ENCODE measurements around the gene CCDC87. TPM values are rescaled to one million over a fixed set of nuclear protein-coding genes. Genes with fewer than 3 reads are reported as not detected.
A peak's percentile ranks its signal among the peaks of the same experiment; 100 is the strongest.

Gene CCDC87
- total and polyA plus RNA-seq, 4 donors: 0.14 to 0.17 (median 0.14) TPM; not detected in 1

- peak overlapping the region in 1 of 2 donors; percentile 33 for H3K27ac ChIP-seq (ENCODE audit: low read depth in 1 of 2, low read length in 2 of 2)
- H3K4me1 ChIP-seq (ENCODE audit: control insufficient read depth in 4 of 4, insufficient read depth in 4 of 4, low read length in 3 of 4): peaks cover 5 to 12% (median 8%) of the 10 kb centered on the region in 4 donors
- TF ChIP-seq RAD21 (IDR thresholded peaks at IDR 0.05) (peak in 1 of 2 donors; percentile 22), HNF4G (IDR thresholded peaks at IDR 0.05) (no peak)
- 61% methylated on average over 26 of the region's 26 CpGs for WGBS
- no peak overlapping the region for H3K9ac ChIP-seq (ENCODE audit: low read depth in 1 of 2, low read length in 2 of 2)
- no peaks in the 10 kb centered on the region for H3K9me3 ChIP-seq (ENCODE audit: control insufficient read depth in 4 of 4, low read length in 3 of 4)
- H3K36me3 ChIP-seq (ENCODE audit: control insufficient read depth in 4 of 4, insufficient read depth in 3 of 4, low read depth in 1 of 4, low read length in 3 of 4): peaks cover 0 to 26% (median 4%) of the 10 kb centered on the region in 4 donors
- DNase-seq (ENCODE audit: low spot score): peak; percentile 62
- no peak overlapping the region for H3K4me3 ChIP-seq (ENCODE audit: low read depth in 1 of 3, low read length in 3 of 3)
- no peaks in the 10 kb centered on the region for H3K27me3 ChIP-seq (ENCODE audit: control insufficient read depth in 4 of 4, insufficient read depth in 4 of 4, low read length in 3 of 4)
Observed at GRCh38 chr11:66543263-66544107, 49.4 kb downstream of the CCDC87 start.

- H3K9ac ChIP-seq (ENCODE audit: low read depth in 1 of 2, low read length in 2 of 2): no peak overlapping the region
- no peaks in the 10 kb centered on the region for H3K9me3 ChIP-seq (ENCODE audit: control insufficient read depth in 4 of 4, low read length in 3 of 4)
- no peaks in the 10 kb centered on the region for H3K27me3 ChIP-seq (ENCODE audit: control insufficient read depth in 4 of 4, insufficient read depth in 4 of 4, low read length in 3 of 4)
- H3K4me1 ChIP-seq (ENCODE audit: control insufficient read depth in 4 of 4, insufficient read depth in 4 of 4, low read length in 3 of 4): peaks cover 5 to 12% (median 8%) of the 10 kb centered on the region in 4 donors
- DNase-seq (ENCODE audit: low spot score): no peak
- no peak overlapping the region for H3K4me3 ChIP-seq (ENCODE audit: low read depth in 1 of 3, low read length in 3 of 3)
- peaks cover 2 to 26% (median 4%) of the 10 kb centered on the region in 4 donors for H3K36me3 ChIP-seq (ENCODE audit: control insufficient read depth in 4 of 4, insufficient read depth in 3 of 4, low read depth in 1 of 4, low read length in 3 of 4)
- H3K27ac ChIP-seq (ENCODE audit: low read depth in 1 of 2, low read length in 2 of 2): no peak overlapping the region
- TF ChIP-seq ZBTB33 (IDR thresholded peaks at IDR 0.05) (no peak), RXRA (IDR thresholded peaks at IDR 0.05) (no peak), SP1 (IDR thresholded peaks at IDR 0.05) (no peak), YY1 (IDR thresholded peaks at IDR 0.05) (no peak), MAX (IDR thresholded peaks at IDR 0.05) (no peak), GABPA (IDR thresholded peaks at IDR 0.05 in 1 of 2, conservative IDR thresholded peaks at IDR 0.05 in 1 of 2) (no peak), EGR1 (IDR thresholded peaks at IDR 0.05; ENCODE audit: low read depth in 2 of 2) (no peak), FOXA1 (IDR thresholded peaks at IDR 0.05) (no peak), REST (IDR thresholded peaks at IDR 0.05) (no peak), JUND (IDR thresholded peaks at IDR 0.05) (no peak), ATF3 (IDR thresholded peaks at IDR 0.05) (no peak), CTCF (IDR thresholded peaks at IDR 0.05; ENCODE audit: low read depth, low read length, missing input control) (no peak), RAD21 (IDR thresholded peaks at IDR 0.05) (no peak), TAF1 (conservative IDR thresholded peaks at IDR 0.05) (no peak)
- WGBS: 95% methylated on average over 10 of the region's 10 CpGs
Observed at GRCh38 chr11:66542362-66542761, 50.5 kb downstream of the CCDC87 start.

All from liver (tissue), 9 donors.